Endothelial cell (in vitro differentiated cells): ENCODE results near the gene ZNF652. TPM values are rescaled to one million over a fixed set of nuclear protein-coding genes. Genes with fewer than 3 reads are reported as not detected.

Experiments
- DNase-seq: peaks from one replicate; pipeline ENCODE4 v3.0.0; 2021; ENCODE audit warnings: low spot score
- H3K27ac Mint-ChIP-seq: one replicate; pipeline ENCODE4 v1.8.0; 2021; ENCODE audit warnings: mixed read lengths, inconsistent platforms; ENCODE audit not compliant: unreplicated experiment
- H3K27me3 Mint-ChIP-seq: one replicate; pipeline ENCODE4 v1.8.0; 2021; ENCODE audit warnings: mild to moderate bottlenecking, moderate library complexity, mixed read lengths, inconsistent platforms; ENCODE audit not compliant: unreplicated experiment
- H3K36me3 Mint-ChIP-seq: one replicate; pipeline ENCODE4 v1.8.0; 2021; ENCODE audit warnings: mild to moderate bottlenecking, low read depth, mixed read lengths, inconsistent platforms; ENCODE audit not compliant: unreplicated experiment
- H3K4me1 Mint-ChIP-seq: one replicate; pipeline ENCODE4 v1.8.0; 2021; ENCODE audit warnings: mild to moderate bottlenecking, mixed read lengths, inconsistent platforms; ENCODE audit not compliant: unreplicated experiment
- H3K4me3 Mint-ChIP-seq: one replicate; pipeline ENCODE4 v1.8.0; 2021; ENCODE audit warnings: mild to moderate bottlenecking, mixed read lengths, inconsistent platforms; ENCODE audit not compliant: unreplicated experiment
- H3K9me3 Mint-ChIP-seq: one replicate; pipeline ENCODE4 v1.8.0; 2021; ENCODE audit warnings: mixed read lengths, inconsistent platforms; ENCODE audit not compliant: unreplicated experiment
- CTCF ChIP-seq: fragments of 200-600 bp; sonication (generic); IDR thresholded peaks from one replicate; pipeline ENCODE4 v1.5.0; 2021; ENCODE audit warnings: antibody characterized with exemption; ENCODE audit not compliant: unreplicated experiment
- total RNA-seq: library from RNA; stranded (reverse); fragmentation: NEBNext Ultra II Directional; extraction: Animal tissue kit (Norgen Biotek cat#: 25700); gene quantifications from one replicate; pipeline ENCODE4 v1.2.1, GENCODE V29; 2021; ENCODE audit not compliant: unreplicated experiment

The ZNF652 gene
- total RNA-seq, 1 donor from 2014 or later: 36.0 TPM

GRCh38 chr17:49386373-49386772 lies 24.3 kb upstream of the ZNF652 start:
- Mint-ChIP-seq H3K9me3 (no peaks in the 10 kb centered on the region), H3K27ac (no peak overlapping the region), H3K4me1 (peaks cover 34% of the 10 kb centered on the region), H3K27me3 (peaks cover 11% of the 10 kb centered on the region), H3K36me3 (peaks cover 3% of the 10 kb centered on the region), H3K4me3 (no peak overlapping the region)
- TF ChIP-seq CTCF: no peak
- DNase-seq: no peak

- no peak for TF ChIP-seq CTCF
- DNase-seq: no peak
- Mint-ChIP-seq H3K27ac (no peak overlapping the region), H3K9me3 (no peaks in the 10 kb centered on the region), H3K27me3 (peaks cover 9% of the 10 kb centered on the region), H3K4me1 (peaks cover 21% of the 10 kb centered on the region), H3K4me3 (no peak overlapping the region), H3K36me3 (peaks cover 3% of the 10 kb centered on the region)
These were observed 22.9 kb upstream of the ZNF652 start for GRCh38 chr17:49384951-49385350.

- Mint-ChIP-seq H3K36me3 (peaks cover 3% of the 10 kb centered on the region), H3K27me3 (peaks cover 5% of the 10 kb centered on the region), H3K4me1 (peaks cover 8% of the 10 kb centered on the region), H3K4me3 (no peak overlapping the region), H3K27ac (no peak overlapping the region), H3K9me3 (no peaks in the 10 kb centered on the region)
- no peak for DNase-seq
- no peak for TF ChIP-seq CTCF
These were observed 21.0 kb upstream of the ZNF652 start for GRCh38 chr17:49383060-49383459.

- Mint-ChIP-seq H3K36me3 (peaks cover 3% of the 10 kb centered on the region), H3K9me3 (no peaks in the 10 kb centered on the region), H3K4me1 (peaks cover 6% of the 10 kb centered on the region), H3K27ac (no peak overlapping the region), H3K27me3 (peaks cover 5% of the 10 kb centered on the region), H3K4me3 (no peak overlapping the region)
- no peak for DNase-seq
- no peak for TF ChIP-seq CTCF
These were observed 20.5 kb upstream of the ZNF652 start for GRCh38 chr17:49382556-49382955.

- DNase-seq: no peak
- Mint-ChIP-seq H3K4me1 (peaks cover 4% of the 10 kb centered on the region), H3K4me3 (no peak overlapping the region), H3K9me3 (no peaks in the 10 kb centered on the region), H3K36me3 (peaks cover 3% of the 10 kb centered on the region), H3K27me3 (peaks cover 2% of the 10 kb centered on the region), H3K27ac (no peak overlapping the region)
- TF ChIP-seq CTCF: no peak
These were observed 19.7 kb upstream of the ZNF652 start for GRCh38 chr17:49381793-49382192.
